Mammary epithelial cell (primary cell): Measurements from ENCODE around the gene MED26.

Experiments
- EZH2 ChIP-seq: IDR thresholded peaks from 2 replicates; pipeline ENCODE4 v1.6.1; 2012; ENCODE audit warnings: low read length, inconsistent platforms, borderline replicate concordance
- TF ChIP-seq, protein P1 (sequence below), 2 donors: IDR thresholded peaks in 1 of 2; conservative IDR thresholded peaks in 1 of 2; 2 replicates each; pipeline ENCODE4 v1.5.1; 2011 to 2012; ENCODE audit warnings: inconsistent platforms in 2 of 2, low read length in 2 of 2, mild to moderate bottlenecking in 2 of 2, control low read depth in 1 of 2, low read depth in 1 of 2; ENCODE audit not compliant: insufficient read depth in 1 of 2; ENCODE audit errors: extremely low read depth in 1 of 2

DNA sequence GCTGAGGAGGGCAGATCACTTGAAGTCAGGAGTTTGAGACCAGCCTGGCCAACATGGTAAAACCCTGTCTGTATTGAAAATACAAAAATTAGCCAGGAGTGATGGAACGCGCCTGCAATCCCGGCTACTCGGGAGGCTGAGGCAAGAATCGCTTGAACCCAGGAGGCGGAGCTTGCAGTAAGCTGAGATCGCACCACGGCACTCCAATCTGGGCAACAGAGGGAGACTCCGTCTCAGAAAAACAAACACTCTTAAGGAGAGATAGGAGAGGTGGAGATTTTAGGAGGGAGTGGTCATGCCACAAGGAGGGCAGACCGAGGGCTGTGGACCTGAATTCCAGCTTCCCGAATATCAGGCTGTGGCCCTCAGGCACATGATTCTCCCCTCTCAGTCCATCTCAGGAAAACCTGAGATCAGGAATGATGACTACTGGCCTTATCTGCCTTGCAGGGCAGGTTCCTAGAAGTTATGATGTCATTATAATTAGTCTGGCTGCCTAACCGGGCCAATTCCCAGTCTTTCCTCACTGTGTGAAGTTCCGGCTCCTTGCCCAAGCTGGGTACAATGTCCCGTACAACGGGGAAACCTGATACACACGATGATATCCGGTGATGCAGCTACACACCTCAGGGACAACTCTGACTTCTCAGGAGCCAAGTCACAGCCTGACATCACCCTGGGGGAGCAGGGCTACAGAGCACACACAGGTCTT lies 58.2 kb downstream of the MED26 start:
- TF ChIP-seq, protein P1, sequence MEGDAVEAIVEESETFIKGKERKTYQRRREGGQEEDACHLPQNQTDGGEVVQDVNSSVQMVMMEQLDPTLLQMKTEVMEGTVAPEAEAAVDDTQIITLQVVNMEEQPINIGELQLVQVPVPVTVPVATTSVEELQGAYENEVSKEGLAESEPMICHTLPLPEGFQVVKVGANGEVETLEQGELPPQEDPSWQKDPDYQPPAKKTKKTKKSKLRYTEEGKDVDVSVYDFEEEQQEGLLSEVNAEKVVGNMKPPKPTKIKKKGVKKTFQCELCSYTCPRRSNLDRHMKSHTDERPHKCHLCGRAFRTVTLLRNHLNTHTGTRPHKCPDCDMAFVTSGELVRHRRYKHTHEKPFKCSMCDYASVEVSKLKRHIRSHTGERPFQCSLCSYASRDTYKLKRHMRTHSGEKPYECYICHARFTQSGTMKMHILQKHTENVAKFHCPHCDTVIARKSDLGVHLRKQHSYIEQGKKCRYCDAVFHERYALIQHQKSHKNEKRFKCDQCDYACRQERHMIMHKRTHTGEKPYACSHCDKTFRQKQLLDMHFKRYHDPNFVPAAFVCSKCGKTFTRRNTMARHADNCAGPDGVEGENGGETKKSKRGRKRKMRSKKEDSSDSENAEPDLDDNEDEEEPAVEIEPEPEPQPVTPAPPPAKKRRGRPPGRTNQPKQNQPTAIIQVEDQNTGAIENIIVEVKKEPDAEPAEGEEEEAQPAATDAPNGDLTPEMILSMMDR (conservative IDR thresholded peaks at IDR 0.05 in 1 of 2, IDR thresholded peaks at IDR 0.05 in 1 of 2; ENCODE audit: extremely low read depth in 1 of 2, insufficient read depth in 1 of 2, low read depth in 1 of 2, low read length in 2 of 2): no peak
- no peak for TF ChIP-seq EZH2
